NCI-H128 (cell line): ENCODE results near the gene FMN2.

Experiments used
- DNase-seq: peaks from one replicate; lab custom pipeline; 2025; ENCODE audit not compliant: unreplicated experiment; lab: John Stamatoyannopoulos, UW

FMN2 gene

GRCh38 chr1:240515505-240515904, 423.8 kb downstream of the FMN2 start:
- DNase-seq, result no peak

- DNase-seq, result no peak
These were observed 424.4 kb downstream of the FMN2 start for GRCh38 chr1:240516069-240516468.

- DNase-seq, result no peak
These were observed 426.2 kb downstream of the FMN2 start for GRCh38 chr1:240517891-240518290.

GRCh38 chr1:240522122-240522822, 430.6 kb downstream of the FMN2 start:
- no peak for DNase-seq

GRCh38 chr1:240524356-240525069, 432.8 kb downstream of the FMN2 start:
- DNase-seq, result no peak
